HG03060 (cell line): ENCODE measurements around the gene GALNT4.

Experiments used
- ATAC-seq: cut with Tn5 transposase; IDR thresholded peaks from one replicate; pipeline ENCODE4 v1.9.1; 2021; ENCODE audit warnings: low read depth, moderate number of reproducible peaks; ENCODE audit not compliant: unreplicated experiment

The GALNT4 gene

GRCh38 chr12:89497005-89497404 is 27.6 kb downstream of the GALNT4 start:
- ATAC-seq: no peak

- ATAC-seq: peak; percentile 45
Measured at GRCh38 chr12:89494411-89495231, 30.0 kb downstream of the GALNT4 start.

GRCh38 chr12:89493670-89494302 is 30.8 kb downstream of the GALNT4 start:
- no peak for ATAC-seq

GRCh38 chr12:89492883-89493282 is 31.7 kb downstream of the GALNT4 start:
- no peak for ATAC-seq

- ATAC-seq: no peak
Measured at GRCh38 chr12:89490922-89491321, 33.7 kb downstream of the GALNT4 start.

GRCh38 chr12:89486264-89486663 is 38.3 kb downstream of the GALNT4 start:
- no peak for ATAC-seq

GRCh38 chr12:89484470-89484869 is 40.1 kb downstream of the GALNT4 start:
- ATAC-seq: no peak

- no peak for ATAC-seq
Measured at GRCh38 chr12:89481213-89481914, 43.2 kb downstream of the GALNT4 start.

- no peak for ATAC-seq
Measured at GRCh38 chr12:89479982-89480381, 44.6 kb downstream of the GALNT4 start.

- no peak for ATAC-seq
Measured at GRCh38 chr12:89477633-89478279, 46.8 kb downstream of the GALNT4 start.

GRCh38 chr12:89476904-89477595 is 47.5 kb downstream of the GALNT4 start:
- ATAC-seq: no peak

GRCh38 chr12:89476232-89476631 is 48.4 kb downstream of the GALNT4 start:
- ATAC-seq: no peak

- no peak for ATAC-seq
Measured at GRCh38 chr12:89475203-89475990, 49.2 kb downstream of the GALNT4 start.

GRCh38 chr12:89474615-89475014 is 50.0 kb downstream of the GALNT4 start:
- no peak for ATAC-seq
